Femur (tissue), 1 donor: Measurements from ENCODE around the gene NDUFC2.
"Not testable (repeated sequence)": the region's sequence is repeated elsewhere in the genome, so short reads cannot be mapped to it uniquely, and the experiment has no call there.

Experiments
- DNase-seq: peaks from one replicate; pipeline ENCODE4 v3.0.0-alpha.2; 2017

NDUFC2 gene

GRCh38 chr11:78049348-78049747 is 30.3 kb downstream of the NDUFC2 start:
- DNase-seq, result no peak

GRCh38 chr11:78048561-78048960 is 31.1 kb downstream of the NDUFC2 start:
- no peak for DNase-seq

- no peak for DNase-seq
Measured at GRCh38 chr11:78046486-78046854, 33.2 kb downstream of the NDUFC2 start.

- DNase-seq, result peak; percentile 91
Measured at GRCh38 chr11:78045851-78046485, 33.7 kb downstream of the NDUFC2 start.

- no peak for DNase-seq
Measured at GRCh38 chr11:78044706-78045105, 35.0 kb downstream of the NDUFC2 start.

- DNase-seq, result no peak
Measured at GRCh38 chr11:78041843-78042440, 37.7 kb downstream of the NDUFC2 start.

- DNase-seq, result not testable (repeated sequence)
Measured at GRCh38 chr11:78041380-78041719, 38.3 kb downstream of the NDUFC2 start.

- DNase-seq, result no peak
Measured at GRCh38 chr11:78040691-78041379, 38.8 kb downstream of the NDUFC2 start.

- DNase-seq, result peak; percentile 78
Measured at GRCh38 chr11:78039919-78040671, 39.6 kb downstream of the NDUFC2 start.

- DNase-seq, result no peak
Measured at GRCh38 chr11:78039391-78039918, 40.2 kb downstream of the NDUFC2 start.

GRCh38 chr11:78038697-78039313 is 40.9 kb downstream of the NDUFC2 start:
- no peak for DNase-seq

- no peak for DNase-seq
Measured at GRCh38 chr11:78037825-78038620, 41.6 kb downstream of the NDUFC2 start.

GRCh38 chr11:78037056-78037455 is 42.6 kb downstream of the NDUFC2 start:
- DNase-seq, result no peak

GRCh38 chr11:78036313-78036712 is 43.3 kb downstream of the NDUFC2 start:
- DNase-seq, result no peak

- no peak for DNase-seq
Measured at GRCh38 chr11:78034623-78035022, 45.0 kb downstream of the NDUFC2 start.

- DNase-seq, result no peak
Measured at GRCh38 chr11:78033040-78033439, 46.6 kb downstream of the NDUFC2 start.

- no peak for DNase-seq
Measured at GRCh38 chr11:78032090-78032489, 47.6 kb downstream of the NDUFC2 start.

- no peak for DNase-seq
Measured at GRCh38 chr11:78031629-78032028, 48.0 kb downstream of the NDUFC2 start.

- DNase-seq, result peak; percentile 91
Measured at GRCh38 chr11:78030429-78031325, 49.0 kb downstream of the NDUFC2 start.

GRCh38 chr11:78028423-78028822 is 51.2 kb downstream of the NDUFC2 start:
- DNase-seq, result not testable (repeated sequence)

- no peak for DNase-seq
Measured at GRCh38 chr11:78027759-78028158, 51.9 kb downstream of the NDUFC2 start.
